Measurements from ENCODE around the gene ARG2. TPM values are rescaled to one million over a fixed set of nuclear protein-coding genes. Genes with fewer than 3 reads are reported as not detected.

ARG2 gene
- total and polyA plus RNA-seq, 10 donors: 0.64 to 4.7 (median 1.1) TPM

DNA sequence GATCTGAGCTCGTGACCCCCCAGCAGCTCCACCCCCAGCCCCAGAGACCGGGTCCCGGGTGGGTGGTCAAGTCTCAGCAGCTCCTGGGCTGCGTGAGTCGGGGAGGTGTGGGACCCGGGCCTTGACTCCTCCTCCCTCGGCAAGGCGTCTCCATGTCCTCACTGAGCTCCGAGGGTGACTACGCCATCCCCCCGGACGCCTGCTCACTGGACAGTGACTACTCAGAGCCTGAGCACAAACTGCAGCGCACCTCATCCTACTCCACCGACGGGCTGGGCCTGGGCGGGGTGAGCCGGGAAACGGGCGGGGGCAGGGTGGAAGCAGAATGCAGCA lies 47.8 kb upstream of the ARG2 start:
- peaks cover 0 to 4% (median 0%) of the 10 kb centered on the region in 6 donors for H3K4me1 ChIP-seq
- TF ChIP-seq, protein P1, sequence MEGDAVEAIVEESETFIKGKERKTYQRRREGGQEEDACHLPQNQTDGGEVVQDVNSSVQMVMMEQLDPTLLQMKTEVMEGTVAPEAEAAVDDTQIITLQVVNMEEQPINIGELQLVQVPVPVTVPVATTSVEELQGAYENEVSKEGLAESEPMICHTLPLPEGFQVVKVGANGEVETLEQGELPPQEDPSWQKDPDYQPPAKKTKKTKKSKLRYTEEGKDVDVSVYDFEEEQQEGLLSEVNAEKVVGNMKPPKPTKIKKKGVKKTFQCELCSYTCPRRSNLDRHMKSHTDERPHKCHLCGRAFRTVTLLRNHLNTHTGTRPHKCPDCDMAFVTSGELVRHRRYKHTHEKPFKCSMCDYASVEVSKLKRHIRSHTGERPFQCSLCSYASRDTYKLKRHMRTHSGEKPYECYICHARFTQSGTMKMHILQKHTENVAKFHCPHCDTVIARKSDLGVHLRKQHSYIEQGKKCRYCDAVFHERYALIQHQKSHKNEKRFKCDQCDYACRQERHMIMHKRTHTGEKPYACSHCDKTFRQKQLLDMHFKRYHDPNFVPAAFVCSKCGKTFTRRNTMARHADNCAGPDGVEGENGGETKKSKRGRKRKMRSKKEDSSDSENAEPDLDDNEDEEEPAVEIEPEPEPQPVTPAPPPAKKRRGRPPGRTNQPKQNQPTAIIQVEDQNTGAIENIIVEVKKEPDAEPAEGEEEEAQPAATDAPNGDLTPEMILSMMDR (IDR thresholded peaks at IDR 0.05 in 8 of 11, conservative IDR thresholded peaks at IDR 0.05 in 3 of 11): no peak
- TF ChIP-seq POLR2AphosphoS5 (IDR thresholded peaks at IDR 0.05): no peak
- no peak for TF ChIP-seq POLR2A (IDR thresholded peaks at IDR 0.05)
- H3K4me3 ChIP-seq: no peak overlapping the region
- DNase-seq: peak; percentile 77
- H3K27ac ChIP-seq: no peak overlapping the region
- H3K27me3 ChIP-seq (replicated peaks in 1 of 7): no peaks in the 10 kb centered on the region
- 84 to 96% (median 87%) methylated on average over 10 to 19 of the region's 19 CpGs for WGBS, 5 donors
- intact Hi-C loops (cut with DNase I; ENCODE audit: low total_unique reads): no loop called here
- no peaks in the 10 kb centered on the region for H3K36me3 ChIP-seq
- H3K9me3 ChIP-seq: no peaks in the 10 kb centered on the region

DNA sequence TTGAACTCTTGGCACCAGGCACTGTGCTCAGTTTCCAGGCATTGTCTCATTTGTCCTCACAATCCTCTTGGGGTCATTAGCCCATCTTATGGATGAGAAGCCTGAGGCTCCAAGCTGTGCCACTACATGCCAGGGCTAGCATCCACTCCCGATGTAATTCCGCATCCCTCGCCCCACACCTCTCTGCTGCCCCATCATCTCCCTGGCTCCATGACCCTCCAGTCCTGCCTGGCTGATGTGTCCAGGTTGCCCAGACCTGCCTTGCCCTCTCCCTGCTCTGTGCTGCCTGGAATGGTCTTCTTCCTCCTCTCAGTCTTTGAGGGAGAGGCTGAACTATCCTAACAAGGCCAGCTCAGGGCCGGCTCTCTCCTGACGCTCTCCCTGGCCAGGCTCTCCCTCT lies 47.1 kb upstream of the ARG2 start:
- Histone ChIP-seq H3K27me3 (replicated peaks in 1 of 7) (no peaks in the 10 kb centered on the region), H3K4me1 (peaks cover 0 to under 1% (median 0%) of the 10 kb centered on the region in 6 donors), H3K9me3 (no peaks in the 10 kb centered on the region), H3K4me3 (no peak overlapping the region), H3K27ac (no peak overlapping the region), H3K36me3 (no peaks in the 10 kb centered on the region)
- 88 to 93% (median 90%) methylated on average over 5 of the region's 5 CpGs for WGBS, 5 donors
- intact Hi-C loops (cut with DNase I; ENCODE audit: low total_unique reads): no loop called here
- peak; percentile 66 for DNase-seq
- TF ChIP-seq POLR2AphosphoS5 (IDR thresholded peaks at IDR 0.05) (no peak), POLR2A (IDR thresholded peaks at IDR 0.05) (no peak)
- TF ChIP-seq, protein P1 (IDR thresholded peaks at IDR 0.05 in 8 of 11, conservative IDR thresholded peaks at IDR 0.05 in 3 of 11): no peak

DNA sequence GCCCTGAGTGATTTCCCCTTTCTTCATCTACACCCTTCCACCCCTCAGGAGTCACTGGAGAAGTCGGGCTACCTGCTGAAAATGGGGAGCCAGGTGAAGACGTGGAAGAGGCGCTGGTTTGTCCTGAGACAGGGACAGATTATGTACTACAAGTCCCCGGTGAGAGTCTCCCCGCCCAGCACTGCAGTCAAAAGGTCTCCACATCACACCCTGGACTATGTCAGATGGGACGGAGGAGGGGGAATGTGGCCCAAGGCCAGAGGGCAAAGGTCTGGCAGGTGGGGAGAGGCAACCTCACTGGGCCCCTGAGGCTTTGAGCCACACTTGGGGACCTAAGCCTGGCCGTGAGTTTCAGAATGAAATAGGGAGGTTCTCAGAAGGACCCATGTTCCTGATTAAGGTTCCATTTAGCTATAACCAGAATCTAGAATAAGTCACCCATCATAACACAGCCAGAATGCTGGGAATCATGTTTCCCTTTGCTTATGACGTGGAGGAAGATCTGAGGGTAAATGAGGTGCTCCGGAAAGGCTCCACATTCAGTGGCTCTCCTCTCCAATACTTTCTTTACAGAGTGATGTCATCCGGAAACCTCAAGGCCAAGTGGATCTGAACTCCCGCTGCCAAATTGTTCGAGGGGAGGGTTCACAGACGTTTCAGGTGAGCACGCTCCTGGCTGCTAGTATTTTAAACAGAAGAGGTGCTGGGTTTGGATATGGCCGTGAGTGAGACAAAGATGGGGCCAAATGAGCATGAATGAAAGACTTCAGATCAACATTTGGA lies 46.3 kb upstream of the ARG2 start:
- intact Hi-C loops (cut with DNase I; ENCODE audit: low total_unique reads): no loop called here
- Histone ChIP-seq H3K9me3 (no peaks in the 10 kb centered on the region), H3K4me3 (no peak overlapping the region), H3K36me3 (no peaks in the 10 kb centered on the region), H3K4me1 (no peaks in the 10 kb centered on the region), H3K27ac (no peak overlapping the region), H3K27me3 (replicated peaks in 1 of 7) (no peaks in the 10 kb centered on the region)
- TF ChIP-seq, protein P1 (IDR thresholded peaks at IDR 0.05 in 8 of 11, conservative IDR thresholded peaks at IDR 0.05 in 3 of 11): no peak
- WGBS, 5 donors: 72 to 91% (median 83%) methylated on average over 14 to 15 of the region's 15 CpGs
- peak; percentile 60 for DNase-seq

DNA sequence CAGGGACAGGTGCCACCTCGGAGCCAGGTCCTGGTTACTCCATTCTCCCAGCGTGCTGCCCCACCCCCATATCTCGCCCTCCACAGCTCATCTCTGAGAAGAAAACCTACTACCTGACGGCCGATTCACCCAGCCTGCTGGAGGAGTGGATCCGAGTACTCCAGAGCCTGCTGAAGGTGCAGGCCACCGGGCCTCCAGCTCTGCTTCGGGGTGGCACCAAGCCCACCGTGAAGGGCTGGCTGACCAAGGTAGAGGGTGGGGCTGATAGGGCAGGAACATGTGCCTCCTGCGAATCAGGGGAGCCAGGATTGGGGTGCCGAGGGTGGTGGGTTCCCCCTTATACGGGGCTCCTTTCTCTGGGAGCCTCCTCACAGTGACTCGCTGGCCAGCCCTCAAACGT lies 45.6 kb upstream of the ARG2 start:
- no peaks in the 10 kb centered on the region for H3K36me3 ChIP-seq
- no peak overlapping the region for H3K4me3 ChIP-seq
- TF ChIP-seq, protein P1 (IDR thresholded peaks at IDR 0.05 in 8 of 11, conservative IDR thresholded peaks at IDR 0.05 in 3 of 11): no peak
- no peak for TF ChIP-seq POLR2AphosphoS5 (IDR thresholded peaks at IDR 0.05)
- WGBS, 5 donors: 77 to 90% (median 88%) methylated on average over 12 to 14 of the region's 14 CpGs
- no peak overlapping the region for H3K27ac ChIP-seq
- no peaks in the 10 kb centered on the region for H3K4me1 ChIP-seq
- peak; percentile 72 for DNase-seq
- intact Hi-C loops (cut with DNase I; ENCODE audit: low total_unique reads): no loop called here
- no peaks in the 10 kb centered on the region for H3K27me3 ChIP-seq (replicated peaks in 1 of 7)
- H3K9me3 ChIP-seq: no peaks in the 10 kb centered on the region
